Caco-2 (cell line): ENCODE measurements around the gene MAP1B. TPM values are rescaled to one million over a fixed set of nuclear protein-coding genes. Genes with fewer than 3 reads are reported as not detected.

Source experiments
- BruUV-seq: library from RNA; stranded (reverse); fragments of 400-500 nt; replicated peaks from 2 replicates; lab custom pipeline; 2021; lab: Mats Ljungman, UMichigan
- CTCF ChIA-PET: fragments of 300-600 bp; sonication (Branson Sonifier 250); formaldehyde crosslinking; loops from one replicate; lab custom pipeline; 2022; ENCODE audit warnings: antibody characterized with exemption; lab: Charles Lee
- POLR2A ChIA-PET: fragments of 300-600 bp; sonication (Branson Sonifier 250); formaldehyde crosslinking; loops from one replicate; lab custom pipeline; 2022; ENCODE audit warnings: antibody characterized with exemption; lab: Charles Lee
- DNase-seq, 2 experiments: peaks; one replicate each; pipeline versions ENCODE4 v3.0.0 to v3.0.0-alpha.2; 2020 to 2022
- H3K27me3 ChIP-seq: replicated peaks from 2 replicates; pipeline ENCODE4 v1.6.0; 2011; ENCODE audit warnings: low read length; ENCODE audit not compliant: control insufficient read depth, insufficient read depth
- H3K36me3 ChIP-seq: 2 replicates; pipeline ENCODE4 v1.5.1; 2011; ENCODE audit warnings: low read length; ENCODE audit not compliant: control insufficient read depth, insufficient read depth
- H3K4me1 ChIP-seq: fragments of 250-450 bp; sonication (Bioruptor Pico); 2 replicates; pipeline ENCODE4 v1.5.1; 2020; ENCODE audit warnings: mild to moderate bottlenecking
- H3K4me3 ChIP-seq: 2 replicates; pipeline ENCODE4 v1.5.1; 2011; ENCODE audit warnings: low read depth, mild to moderate bottlenecking, control low read depth, low read length
- H3K9me3 ChIP-seq: fragments of 250-450 bp; sonication (Bioruptor Pico); 2 replicates; pipeline ENCODE4 v1.5.1; 2020; ENCODE audit warnings: mild to moderate bottlenecking, moderate library complexity
- H3K27ac Mint-ChIP-seq: one replicate; pipeline ENCODE4 v1.8.0; 2022; ENCODE audit warnings: mixed read lengths; ENCODE audit not compliant: unreplicated experiment
- H3K27me3 Mint-ChIP-seq: one replicate; pipeline ENCODE4 v1.8.0; 2022; ENCODE audit warnings: mixed read lengths; ENCODE audit not compliant: insufficient read depth, unreplicated experiment
- H3K36me3 Mint-ChIP-seq: one replicate; pipeline ENCODE4 v1.8.0; 2022; ENCODE audit warnings: mild to moderate bottlenecking, mixed read lengths; ENCODE audit not compliant: insufficient read depth, unreplicated experiment
- H3K4me1 Mint-ChIP-seq: one replicate; pipeline ENCODE4 v1.8.0; 2022; ENCODE audit warnings: low read depth, mixed read lengths; ENCODE audit not compliant: unreplicated experiment
- H3K4me3 Mint-ChIP-seq: one replicate; pipeline ENCODE4 v1.8.0; 2022; ENCODE audit warnings: mild to moderate bottlenecking, moderate library complexity, mixed read lengths; ENCODE audit not compliant: unreplicated experiment
- H3K9me3 Mint-ChIP-seq: one replicate; pipeline ENCODE4 v1.8.0; 2022; ENCODE audit warnings: mixed read lengths; ENCODE audit not compliant: unreplicated experiment
- intact Hi-C: fragments of 100-400 bp; cut with micrococcal nuclease; formaldehyde crosslinking; loops from one replicate; pipeline ENCODE4 v1.10.0; 2022; ENCODE audit not compliant: unreplicated experiment
- total RNA-seq: library from RNA; stranded (reverse); gene quantifications from 2 replicates; pipeline ENCODE4 v1.2.3, GENCODE V29; 2022
- TF ChIP-seq, protein P1 (sequence below), 2 experiments: fragments of 200-600 bp in 1 of 2; IDR thresholded peaks; 1 replicate in 1 of 2; 2 replicates in 1 of 2; pipeline versions ENCODE4 v1.5.1 to v1.8.0; 2011 to 2022; ENCODE audit warnings: antibody characterized with exemption in 1 of 2, control low read depth in 1 of 2, inconsistent platforms in 1 of 2, low read depth in 1 of 2, low read length in 1 of 2, mild to moderate bottlenecking in 1 of 2, moderate library complexity in 1 of 2; ENCODE audit not compliant: insufficient read depth in 1 of 2, severe bottlenecking in 1 of 2, unreplicated experiment in 1 of 2

Gene MAP1B
- total RNA-seq, 1 experiment from 2014 or later: 0.66 TPM

DNA sequence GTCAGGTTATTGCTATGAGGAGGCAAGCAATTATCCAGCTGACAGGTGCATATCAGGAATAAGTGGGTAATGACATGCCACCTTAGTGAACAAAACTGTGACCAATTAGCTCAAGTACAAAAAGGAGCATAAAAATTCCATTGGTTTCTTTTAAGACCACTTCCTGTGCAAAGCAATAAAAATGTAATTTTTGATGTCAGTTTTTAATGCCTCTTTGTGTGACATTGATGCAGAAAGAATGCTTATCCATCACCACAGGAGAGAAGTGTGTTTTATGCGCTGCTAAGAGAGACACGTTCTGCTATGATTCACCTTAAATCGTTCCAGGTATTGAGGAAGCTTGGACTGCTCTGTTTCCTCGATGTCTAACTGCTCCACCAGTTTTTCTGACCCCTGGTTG is 116.1 kb downstream of the MAP1B start:
- no peak overlapping the region for H3K4me3 Mint-ChIP-seq
- CTCF ChIA-PET: no interaction called here
- H3K9me3 ChIP-seq: no peaks in the 10 kb centered on the region
- H3K9me3 Mint-ChIP-seq: no peaks in the 10 kb centered on the region
- no peak overlapping the region for H3K27ac Mint-ChIP-seq
- TF ChIP-seq, protein P1, sequence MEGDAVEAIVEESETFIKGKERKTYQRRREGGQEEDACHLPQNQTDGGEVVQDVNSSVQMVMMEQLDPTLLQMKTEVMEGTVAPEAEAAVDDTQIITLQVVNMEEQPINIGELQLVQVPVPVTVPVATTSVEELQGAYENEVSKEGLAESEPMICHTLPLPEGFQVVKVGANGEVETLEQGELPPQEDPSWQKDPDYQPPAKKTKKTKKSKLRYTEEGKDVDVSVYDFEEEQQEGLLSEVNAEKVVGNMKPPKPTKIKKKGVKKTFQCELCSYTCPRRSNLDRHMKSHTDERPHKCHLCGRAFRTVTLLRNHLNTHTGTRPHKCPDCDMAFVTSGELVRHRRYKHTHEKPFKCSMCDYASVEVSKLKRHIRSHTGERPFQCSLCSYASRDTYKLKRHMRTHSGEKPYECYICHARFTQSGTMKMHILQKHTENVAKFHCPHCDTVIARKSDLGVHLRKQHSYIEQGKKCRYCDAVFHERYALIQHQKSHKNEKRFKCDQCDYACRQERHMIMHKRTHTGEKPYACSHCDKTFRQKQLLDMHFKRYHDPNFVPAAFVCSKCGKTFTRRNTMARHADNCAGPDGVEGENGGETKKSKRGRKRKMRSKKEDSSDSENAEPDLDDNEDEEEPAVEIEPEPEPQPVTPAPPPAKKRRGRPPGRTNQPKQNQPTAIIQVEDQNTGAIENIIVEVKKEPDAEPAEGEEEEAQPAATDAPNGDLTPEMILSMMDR (IDR thresholded peaks at IDR 0.05; ENCODE audit: insufficient read depth in 1 of 2, low read depth in 1 of 2, low read length in 1 of 2, severe bottlenecking in 1 of 2, unreplicated experiment in 1 of 2): no peak
- no peaks in the 10 kb centered on the region for H3K27me3 Mint-ChIP-seq
- peaks cover 1% of the 10 kb centered on the region; the same call in 1 of the 2 replicates for H3K36me3 ChIP-seq
- H3K4me3 ChIP-seq: no peak overlapping the region
- intact Hi-C loops: no loop called here
- H3K27me3 ChIP-seq: no peaks in the 10 kb centered on the region
- no TSS peak for BruUV-seq
- no peaks in the 10 kb centered on the region for H3K4me1 Mint-ChIP-seq
- H3K36me3 Mint-ChIP-seq: peaks cover 63% of the 10 kb centered on the region
- POLR2A ChIA-PET: no interaction called here
- no peaks in the 10 kb centered on the region for H3K4me1 ChIP-seq
- no peak for DNase-seq

DNA sequence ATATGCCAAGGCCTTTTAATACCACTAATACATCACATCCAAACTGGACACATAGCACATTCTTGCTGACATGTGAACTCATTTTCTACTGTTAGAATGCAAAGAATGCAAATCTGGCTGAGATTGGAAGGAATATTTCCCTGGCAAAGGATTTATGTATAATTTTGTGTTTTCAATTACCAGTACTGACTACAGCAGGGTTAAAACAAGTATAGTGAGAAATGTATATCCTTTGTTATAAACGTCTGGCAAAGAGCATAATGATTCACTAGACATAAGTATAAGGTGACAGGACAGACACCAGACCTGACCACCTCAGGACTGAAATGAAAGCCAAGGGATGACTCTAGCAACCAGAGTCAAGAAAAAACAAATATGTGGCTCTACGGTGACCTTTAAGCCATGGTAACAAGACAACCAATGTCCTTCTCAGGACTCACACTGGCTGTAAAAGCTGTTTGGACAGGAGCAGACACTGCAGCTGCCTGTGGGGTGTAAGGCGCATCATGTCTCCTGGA is 117.7 kb downstream of the MAP1B start:
- Histone ChIP-seq H3K36me3 (no peaks in the 10 kb centered on the region), H3K4me3 (no peak overlapping the region), H3K27me3 (no peaks in the 10 kb centered on the region), H3K4me1 (no peaks in the 10 kb centered on the region), H3K9me3 (no peaks in the 10 kb centered on the region)
- no peak overlapping the region for H3K27ac Mint-ChIP-seq
- H3K9me3 Mint-ChIP-seq: no peaks in the 10 kb centered on the region
- TF ChIP-seq, protein P1 (IDR thresholded peaks at IDR 0.05; ENCODE audit: insufficient read depth in 1 of 2, low read depth in 1 of 2, low read length in 1 of 2, severe bottlenecking in 1 of 2, unreplicated experiment in 1 of 2): no peak
- ChIA-PET CTCF (no interaction called here), POLR2A (no interaction called here)
- no peak overlapping the region for H3K4me3 Mint-ChIP-seq
- no peaks in the 10 kb centered on the region for H3K4me1 Mint-ChIP-seq
- BruUV-seq: no TSS peak
- DNase-seq: no peak
- peaks cover 56% of the 10 kb centered on the region for H3K36me3 Mint-ChIP-seq
- H3K27me3 Mint-ChIP-seq: no peaks in the 10 kb centered on the region
- intact Hi-C loops: no loop called here

DNA sequence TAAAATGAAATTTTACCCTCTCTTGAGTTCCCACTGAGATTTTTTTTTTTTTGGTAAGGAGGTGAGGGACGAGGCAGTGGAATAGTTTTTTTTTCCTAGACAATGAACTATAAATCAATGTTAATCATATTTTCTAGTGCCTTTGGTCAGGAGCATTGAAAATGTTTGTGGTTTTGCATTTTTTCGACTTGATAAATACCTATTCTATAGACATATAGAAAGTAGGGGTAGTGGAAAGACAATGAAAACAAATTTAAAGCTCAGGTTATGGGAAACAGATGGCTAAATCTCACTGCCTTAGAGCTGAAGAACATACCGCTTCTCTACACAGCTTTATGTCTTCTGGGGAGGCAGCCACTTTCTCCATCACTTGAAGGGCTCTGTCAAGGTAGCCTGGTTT is 118.5 kb downstream of the MAP1B start:
- BruUV-seq: no TSS peak
- no peak overlapping the region for H3K4me3 ChIP-seq
- TF ChIP-seq, protein P1 (IDR thresholded peaks at IDR 0.05; ENCODE audit: insufficient read depth in 1 of 2, low read depth in 1 of 2, low read length in 1 of 2, severe bottlenecking in 1 of 2, unreplicated experiment in 1 of 2): no peak
- ChIA-PET CTCF (no interaction called here), POLR2A (no interaction called here)
- no peak for DNase-seq
- no peaks in the 10 kb centered on the region for H3K27me3 ChIP-seq
- H3K4me3 Mint-ChIP-seq: no peak overlapping the region
- H3K4me1 Mint-ChIP-seq: no peaks in the 10 kb centered on the region
- no peaks in the 10 kb centered on the region for H3K4me1 ChIP-seq
- H3K27ac Mint-ChIP-seq: no peak overlapping the region
- H3K9me3 ChIP-seq: no peaks in the 10 kb centered on the region
- H3K36me3 Mint-ChIP-seq: peaks cover 59% of the 10 kb centered on the region
- no peaks in the 10 kb centered on the region for H3K36me3 ChIP-seq
- H3K9me3 Mint-ChIP-seq: no peaks in the 10 kb centered on the region
- intact Hi-C loops: no loop called here
- no peaks in the 10 kb centered on the region for H3K27me3 Mint-ChIP-seq
